Cortex of kidney (tissue), 1 donor: Measurements from ENCODE around the gene ART5.
"Not testable (repeated sequence)": the region's sequence is repeated elsewhere in the genome, so short reads cannot be mapped to it uniquely, and the experiment has no call there.

Experiments
- DNase-seq: peaks from one replicate; lab custom pipeline; 2025; lab: John Stamatoyannopoulos, UW

The ART5 gene

GRCh38 chr11:3622521-3622920 is 19.3 kb downstream of the ART5 start:
- DNase-seq, result no peak

GRCh38 chr11:3617990-3618389 is 23.8 kb downstream of the ART5 start:
- DNase-seq, result no peak

DNA sequence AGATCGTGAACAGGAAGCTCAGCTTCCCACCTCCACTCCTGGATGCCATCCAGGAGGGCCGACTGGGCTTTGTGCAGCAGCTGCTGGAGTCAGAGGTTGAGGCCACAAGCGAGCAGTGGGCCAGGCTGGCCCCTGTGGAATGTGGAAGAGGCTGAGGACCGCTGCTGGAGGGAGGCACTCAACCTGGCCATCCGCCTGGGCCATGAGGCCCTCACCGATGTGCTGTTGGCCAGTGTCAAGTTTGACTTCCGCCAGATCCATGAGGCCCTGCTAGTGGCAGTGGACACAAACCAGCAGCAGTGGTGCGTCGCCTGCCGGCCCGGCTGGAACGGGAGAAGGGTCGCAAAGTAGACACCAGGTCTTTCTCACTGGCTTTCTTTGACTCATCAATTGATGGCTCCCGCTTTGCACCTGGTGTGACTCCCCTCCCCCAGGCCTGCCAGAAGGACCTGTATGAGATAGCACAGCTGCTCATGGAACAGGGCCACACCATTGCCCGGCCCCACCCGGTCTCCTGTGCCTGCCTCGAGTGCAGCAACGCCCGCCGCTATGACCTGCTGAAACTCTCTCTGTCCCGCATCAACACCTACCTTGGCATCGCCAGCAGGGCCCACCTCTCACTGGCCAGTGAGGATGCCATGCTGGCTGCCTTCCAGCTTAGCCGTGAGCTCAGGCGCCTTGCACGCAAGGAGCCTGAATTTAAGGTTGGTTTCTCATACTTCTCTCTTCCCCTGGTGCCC is 24.9 kb downstream of the ART5 start:
- no peak for DNase-seq

GRCh38 chr11:3615998-3616397 is 25.8 kb downstream of the ART5 start:
- no peak for DNase-seq

DNA sequence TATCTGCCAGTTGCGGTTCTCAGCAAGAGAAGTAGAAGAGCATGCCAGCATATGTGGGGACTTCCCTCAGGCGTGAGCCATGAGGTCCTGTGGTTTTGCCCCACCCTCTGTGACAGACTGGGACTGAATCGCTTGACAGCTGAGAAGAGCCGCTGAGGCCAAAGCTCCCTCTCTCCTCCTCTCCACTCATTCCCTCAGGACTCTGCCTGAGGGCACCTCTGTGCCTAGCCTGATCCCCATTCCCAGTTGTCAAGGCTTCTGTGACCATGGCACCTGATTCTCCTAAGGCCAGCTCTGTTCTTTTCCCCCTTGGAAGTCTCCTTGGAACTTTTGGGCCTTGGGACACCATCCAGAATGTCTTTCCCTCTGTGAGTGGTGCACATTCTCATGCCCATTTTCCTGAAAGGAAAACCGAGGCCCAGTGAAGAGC is 27.0 kb downstream of the ART5 start:
- no peak for DNase-seq

DNA sequence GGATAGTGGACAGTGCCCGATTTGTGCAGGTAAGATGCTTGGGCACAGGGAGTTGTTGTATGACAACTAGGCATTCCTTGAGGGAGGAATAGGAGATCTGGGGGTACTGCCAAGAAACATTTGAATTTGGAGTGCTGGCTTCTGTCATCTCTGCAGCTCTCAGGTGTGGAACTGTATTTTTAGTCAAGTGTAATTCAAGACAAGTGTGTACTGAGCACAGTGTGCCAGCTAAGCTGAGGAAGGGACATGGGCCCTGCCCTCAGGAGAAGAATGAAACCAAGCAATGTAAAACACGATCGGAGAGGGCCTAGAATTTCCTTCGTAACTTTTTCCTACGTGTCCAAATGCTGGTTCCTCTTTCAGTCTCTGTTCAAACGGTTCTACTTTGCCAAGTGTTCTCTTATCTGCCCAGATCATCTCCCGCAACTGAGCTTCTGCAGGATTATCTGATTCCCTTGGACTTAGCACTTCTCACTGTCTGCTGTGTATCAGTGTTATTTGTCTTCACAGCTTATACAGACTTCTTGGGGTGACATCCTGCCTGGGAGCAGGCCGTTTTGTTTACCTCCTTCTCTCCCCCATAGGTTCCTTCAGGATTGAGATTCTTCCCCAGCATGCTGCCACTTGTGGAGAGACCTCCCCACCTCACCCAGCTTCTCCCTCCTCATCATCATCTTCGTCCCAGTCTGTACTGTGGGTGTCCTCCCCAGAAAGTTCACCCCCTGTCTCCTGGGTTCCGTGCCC is 27.6 kb downstream of the ART5 start:
- no peak for DNase-seq

DNA sequence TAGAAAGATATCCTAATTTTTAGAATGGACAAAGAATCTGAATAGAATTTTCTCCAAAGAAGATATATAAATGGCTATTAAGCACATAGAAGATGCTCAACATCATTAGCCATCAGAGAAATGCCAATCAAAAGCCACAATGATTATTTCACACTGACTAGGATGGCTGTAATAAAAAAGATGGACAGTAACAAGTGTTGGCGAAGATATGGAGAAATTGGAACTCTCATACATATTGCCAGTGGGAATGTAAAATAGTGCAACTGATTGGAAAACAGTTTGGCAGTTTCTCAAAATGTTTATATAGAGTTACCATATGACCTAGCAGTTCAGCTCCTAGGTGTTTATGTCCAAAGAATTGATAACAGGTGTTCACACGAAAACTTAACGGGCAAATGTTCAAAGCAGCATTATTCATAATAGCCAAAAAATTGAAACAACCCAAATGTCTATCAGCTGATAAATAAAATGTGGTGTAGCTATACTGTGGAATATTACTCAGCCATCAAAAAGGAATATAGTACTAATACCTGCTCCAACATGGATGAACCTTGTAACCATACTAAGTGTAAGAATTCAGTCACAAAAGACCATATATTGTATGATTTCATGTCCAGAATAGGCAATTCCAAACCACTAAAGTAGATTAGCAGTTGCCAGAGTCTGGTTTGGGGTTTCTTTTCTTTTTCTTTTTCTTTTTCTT is 29.7 kb downstream of the ART5 start:
- no peak for DNase-seq

DNA sequence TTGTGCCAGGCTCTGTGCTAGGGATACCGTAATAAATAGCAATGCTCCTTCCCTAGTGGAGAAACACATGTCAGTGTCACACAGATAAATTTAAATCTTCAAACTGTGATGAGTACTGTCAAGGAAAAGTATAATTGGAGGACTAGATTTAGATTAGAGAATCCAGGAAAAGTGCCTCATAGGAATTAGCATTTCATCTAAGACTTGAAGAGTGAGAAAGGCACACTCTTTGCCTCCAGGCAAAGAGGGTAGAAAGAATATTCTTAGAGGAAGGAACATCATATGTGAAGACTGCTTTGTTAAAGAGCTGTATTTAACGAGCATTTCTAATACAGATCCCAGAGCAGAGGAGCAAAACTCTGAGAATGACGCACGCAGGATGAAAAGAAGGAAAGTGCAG is 30.9 kb downstream of the ART5 start:
- no peak for DNase-seq

DNA sequence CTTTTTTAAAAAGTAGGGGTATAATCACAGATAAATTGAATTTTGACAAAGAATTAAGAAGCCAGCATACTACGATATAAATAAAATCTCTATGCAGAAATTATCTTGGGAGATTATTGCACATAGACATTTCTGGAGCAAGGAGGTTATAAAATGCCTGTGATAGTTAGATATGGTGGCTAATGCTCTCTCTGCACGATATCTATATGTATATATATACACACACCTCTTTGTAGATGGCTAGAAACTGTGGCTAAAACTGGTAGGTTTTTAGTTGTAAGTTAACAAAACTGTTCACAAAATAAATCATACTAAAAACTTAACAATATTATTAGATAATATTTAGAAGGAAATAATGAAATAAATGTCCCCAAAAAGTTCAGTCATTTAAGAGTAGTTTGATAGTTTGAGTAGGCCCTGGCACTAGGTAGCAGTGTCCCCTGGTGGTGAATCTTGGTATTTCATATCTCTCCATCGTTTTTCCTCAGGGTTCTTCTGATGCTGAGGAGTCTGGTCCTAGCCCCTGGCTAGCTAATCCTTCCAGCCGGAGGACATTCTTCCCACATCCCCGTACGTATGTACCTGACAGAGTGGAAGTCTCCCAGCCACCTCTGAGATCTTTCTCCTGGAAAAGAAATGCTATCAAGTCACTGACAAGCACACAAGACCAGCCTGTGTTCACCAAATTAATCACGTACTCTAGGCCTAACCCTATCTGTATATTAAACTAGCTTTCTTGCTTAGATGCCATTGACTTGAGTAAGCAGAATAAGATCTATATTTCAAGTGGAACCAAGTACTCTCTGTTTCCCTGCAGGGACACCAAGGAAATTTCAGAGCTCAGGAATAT is 32.2 kb downstream of the ART5 start:
- DNase-seq, result no peak

DNA sequence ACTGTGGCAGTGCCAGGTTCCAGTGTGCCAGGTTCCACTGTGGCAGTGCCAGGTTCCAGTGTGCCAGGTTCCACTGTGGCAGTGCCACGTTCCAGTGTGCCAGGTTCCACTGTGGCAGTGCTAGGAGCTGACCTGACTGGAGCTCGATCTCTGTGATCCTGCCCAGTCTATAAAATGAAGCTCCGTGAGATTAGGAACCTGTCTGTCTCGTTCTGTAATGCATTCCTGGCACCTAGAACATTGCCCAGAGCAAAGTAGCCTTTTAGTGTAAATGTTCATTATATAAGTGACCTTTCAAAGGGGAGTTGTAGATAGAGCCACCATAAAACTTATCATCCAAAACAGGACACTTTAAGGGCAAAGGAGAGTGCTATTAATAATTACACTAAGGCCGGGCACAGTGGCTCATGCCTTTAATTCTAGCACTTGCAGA is 36.0 kb downstream of the ART5 start:
- DNase-seq, result no peak

GRCh38 chr11:3605283-3605662 is 36.5 kb downstream of the ART5 start:
- DNase-seq, result no peak

- no peak for DNase-seq
Measured at GRCh38 chr11:3604167-3604566, 37.6 kb downstream of the ART5 start.

DNA sequence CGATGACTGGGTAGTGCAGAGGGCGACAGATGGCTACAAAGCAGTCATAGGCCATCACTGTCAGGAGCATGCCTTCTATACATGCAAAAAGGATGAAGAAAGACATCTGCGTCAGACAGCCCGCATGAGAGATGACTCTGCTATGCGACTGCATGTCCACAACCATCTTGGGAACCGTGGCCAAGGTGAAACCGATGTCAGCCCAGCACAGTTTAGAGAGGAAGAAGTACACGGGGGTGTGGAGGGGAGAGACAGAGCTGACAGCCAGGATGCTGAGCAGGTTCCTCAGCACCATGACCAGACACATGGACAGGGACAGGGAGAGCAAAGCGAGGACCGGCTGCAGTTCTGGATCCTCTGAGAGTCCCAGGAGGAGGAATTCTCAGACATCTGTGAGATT is 41.6 kb downstream of the ART5 start:
- not testable (repeated sequence) for DNase-seq

DNA sequence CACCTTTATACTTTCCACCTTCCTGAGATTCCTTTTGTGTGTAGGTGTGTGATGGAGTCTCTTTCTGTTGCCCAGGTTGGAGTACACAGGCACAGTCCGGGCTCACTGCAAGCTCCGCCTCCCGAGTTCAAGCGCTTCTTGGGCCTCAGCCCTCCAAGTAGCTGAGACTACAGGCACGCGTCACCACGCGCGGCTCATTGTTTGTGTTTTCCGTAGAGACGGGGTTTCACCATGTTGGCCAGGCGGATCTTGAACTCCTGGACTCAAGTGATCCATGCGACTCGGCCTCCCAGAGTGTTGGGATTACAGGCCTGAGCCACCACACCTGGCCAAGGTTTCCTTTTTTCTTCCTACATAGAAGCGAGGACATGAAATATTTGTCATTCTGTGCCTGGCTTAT is 44.0 kb downstream of the ART5 start:
- DNase-seq, result not testable (repeated sequence)

DNA sequence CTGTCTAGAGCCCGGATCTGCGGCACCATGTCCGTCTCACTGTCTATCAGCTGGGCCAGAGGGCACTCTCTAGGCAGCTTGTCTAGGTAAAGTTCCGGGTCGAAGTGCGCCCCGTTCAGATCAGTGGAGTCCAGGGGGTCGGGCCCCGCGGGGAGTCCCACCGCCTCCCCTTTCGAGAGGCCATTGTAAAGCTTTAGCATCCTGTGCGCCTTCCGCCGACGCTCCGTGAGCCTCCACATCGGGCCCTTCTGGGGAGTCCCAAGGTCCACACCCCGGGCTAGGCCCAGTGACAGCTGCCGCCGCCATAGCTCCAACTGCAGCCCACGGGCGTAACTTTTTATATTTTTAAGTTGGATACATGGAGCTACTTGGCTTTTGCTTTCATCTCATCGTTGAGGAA is 50.5 kb downstream of the ART5 start:
- DNase-seq, result not testable (repeated sequence)

DNA sequence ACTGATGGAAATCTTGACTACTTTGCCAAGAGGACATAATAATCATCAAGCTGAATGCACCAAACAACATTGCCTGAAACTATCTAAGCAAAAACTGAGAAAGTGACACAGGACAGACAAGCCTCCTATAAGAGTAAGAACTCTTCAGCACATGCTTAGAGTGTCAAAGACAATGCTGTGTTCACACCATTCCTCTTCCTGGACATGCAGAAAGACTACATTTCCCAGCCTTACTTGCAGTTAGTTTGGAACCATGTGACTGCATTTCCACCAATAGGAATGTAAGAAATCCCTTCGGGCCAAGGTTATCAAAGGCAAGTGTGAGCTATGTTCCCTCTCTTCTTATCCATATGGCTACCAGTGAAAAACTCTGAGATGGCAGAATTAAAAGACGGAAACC is 51.6 kb downstream of the ART5 start:
- not testable (repeated sequence) for DNase-seq

- DNase-seq, result not testable (repeated sequence)
Measured at GRCh38 chr11:3588776-3589175, 53.0 kb downstream of the ART5 start.
